HT-29 (cell line): ENCODE results near the gene FHIT. TPM values are rescaled to one million over a fixed set of nuclear protein-coding genes. Genes with fewer than 3 reads are reported as not detected.

Experiments used
- DNase-seq: peaks from one replicate; pipeline ENCODE4 v3.0.0-alpha.2; 2015; ENCODE audit warnings: low spot score
- total RNA-seq: library from RNA; depleted of rRNA; stranded (reverse); fragments of >200 nt; shearing (Covaris generic); gene quantifications from 2 replicates; pipeline ENCODE4 v1.2.3, GENCODE V29; 2014

The FHIT gene
- total RNA-seq, 1 experiment from 2014 or later: not detected

DNA sequence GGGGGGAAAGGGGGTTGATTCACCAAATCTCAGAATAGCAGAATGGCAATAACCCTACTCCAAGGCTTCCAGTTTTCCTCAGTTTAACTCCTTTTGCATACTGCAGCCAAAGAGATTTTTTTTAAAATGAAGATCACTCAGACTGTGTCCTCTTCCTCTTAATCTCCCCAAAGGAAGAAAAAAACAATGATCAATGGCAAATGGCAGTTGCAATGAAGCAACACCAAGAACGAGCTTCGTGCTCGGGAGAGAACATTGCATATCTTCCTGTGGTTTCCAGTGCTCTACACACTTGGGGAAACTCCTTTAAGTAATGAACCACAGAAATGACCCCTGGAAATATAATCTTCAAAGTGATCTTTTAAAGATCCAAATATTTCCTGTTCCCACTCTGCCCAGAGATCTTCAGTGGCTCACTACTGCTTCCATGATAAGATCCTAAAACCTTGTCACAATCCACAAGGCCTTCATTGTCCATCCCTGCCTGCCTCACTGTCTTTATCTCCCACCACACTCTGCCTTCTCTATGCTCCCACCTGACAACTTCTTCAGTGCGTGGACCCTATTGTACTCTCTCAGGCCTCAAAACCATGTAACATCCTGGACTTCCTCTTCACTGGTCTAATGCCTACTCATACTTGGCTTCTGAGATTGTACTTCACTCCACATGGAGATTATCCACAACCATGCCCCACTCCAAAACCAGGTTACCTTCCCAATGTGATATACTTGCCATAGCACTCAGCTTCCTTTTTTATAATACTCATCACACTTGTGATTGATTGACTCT, 394.8 kb downstream of the FHIT start:
- DNase-seq: no peak

DNA sequence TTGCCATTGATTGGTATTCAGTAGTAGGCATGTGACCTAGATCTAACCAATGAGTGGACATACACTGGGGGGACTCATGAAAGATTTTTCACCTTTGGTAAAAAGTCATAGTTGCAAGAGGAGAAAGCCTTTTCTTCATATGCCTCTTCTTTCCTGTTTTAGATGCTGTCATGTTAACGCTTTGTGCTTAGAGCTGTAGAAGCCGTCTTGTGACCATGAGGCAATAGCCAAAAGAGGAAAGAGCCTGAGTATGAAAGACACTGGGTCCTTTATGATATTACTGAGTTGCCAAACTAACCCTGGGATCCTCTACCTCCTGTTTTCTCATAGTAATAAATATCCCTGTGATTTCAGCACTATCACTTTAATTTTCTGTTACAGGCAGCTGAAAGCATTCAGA, 396.0 kb downstream of the FHIT start:
- no peak for DNase-seq

DNA sequence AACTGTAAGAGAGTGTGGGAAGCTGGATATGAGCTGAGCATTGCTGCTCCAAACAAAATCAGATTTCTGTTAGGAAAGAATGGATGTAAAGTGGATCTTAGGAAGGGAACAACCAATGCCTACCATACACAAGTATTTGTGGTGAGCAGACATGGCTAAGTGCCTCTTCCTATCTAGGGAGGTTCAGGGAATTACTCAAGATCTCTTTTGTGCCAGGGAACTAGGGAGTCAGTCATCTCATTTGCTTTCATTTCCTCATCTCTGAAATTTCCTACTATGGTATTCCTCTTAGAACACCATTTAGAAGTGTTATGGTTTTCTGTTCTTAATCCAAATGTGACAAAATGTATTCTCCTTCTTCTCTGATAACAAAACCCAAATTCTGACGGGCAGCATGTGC, 396.5 kb downstream of the FHIT start:
- no peak for DNase-seq

DNA sequence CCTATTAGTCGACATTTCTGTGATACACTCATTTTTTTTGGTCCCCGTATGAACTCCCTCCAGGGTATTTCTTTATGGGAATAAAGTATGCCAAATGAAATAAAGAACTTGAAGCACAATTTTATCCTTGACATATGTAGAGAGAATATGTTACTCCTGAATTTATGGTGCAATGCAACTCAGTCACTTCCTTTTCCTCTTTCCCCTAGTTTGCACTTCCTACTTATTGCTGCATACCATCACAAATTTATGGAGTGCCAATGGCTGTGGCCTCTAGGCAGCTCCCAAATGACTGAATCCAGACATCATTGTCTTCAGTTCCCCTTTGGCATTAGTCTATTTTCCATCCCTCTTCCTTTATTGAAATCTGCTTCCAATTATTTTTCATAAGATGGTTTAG, 403.5 kb downstream of the FHIT start:
- no peak for DNase-seq

DNA sequence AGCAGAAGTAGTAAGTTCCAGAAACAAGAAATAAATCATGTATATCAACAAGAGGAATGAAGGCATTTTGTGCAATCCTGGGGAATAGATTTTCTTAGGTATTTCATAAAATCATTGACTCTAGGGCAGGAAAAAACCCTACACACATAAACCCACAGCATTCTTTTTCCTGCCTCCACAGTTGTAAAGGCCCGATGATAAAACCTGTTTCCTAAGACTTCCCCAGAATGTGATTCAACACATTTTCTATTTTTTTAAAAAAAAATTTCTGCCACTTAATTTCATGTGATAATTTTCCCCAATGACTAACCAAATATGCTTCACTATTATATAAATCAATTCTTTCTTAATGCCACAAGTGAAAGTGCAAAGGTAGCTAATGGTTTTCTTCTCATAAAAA, 407.0 kb downstream of the FHIT start:
- DNase-seq: no peak

DNA sequence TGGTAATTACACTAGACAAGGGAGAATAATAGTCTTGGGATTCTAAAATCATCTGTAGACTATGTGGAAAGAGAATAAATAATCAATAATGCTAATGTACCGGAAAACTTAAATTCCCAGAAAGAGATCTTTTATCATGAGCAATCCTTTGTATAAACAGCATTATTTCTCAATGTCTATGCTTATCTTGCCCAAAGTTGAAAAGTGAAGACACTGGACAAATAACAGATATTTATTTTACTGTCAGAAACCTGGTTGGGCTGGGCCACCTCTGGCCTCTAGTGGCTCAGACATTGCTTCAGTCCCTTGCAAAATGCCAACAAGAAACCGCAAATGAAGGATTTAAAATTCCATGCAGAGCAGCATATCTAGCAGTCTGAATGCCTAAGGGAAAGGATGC, 409.9 kb downstream of the FHIT start:
- no peak for DNase-seq

DNA sequence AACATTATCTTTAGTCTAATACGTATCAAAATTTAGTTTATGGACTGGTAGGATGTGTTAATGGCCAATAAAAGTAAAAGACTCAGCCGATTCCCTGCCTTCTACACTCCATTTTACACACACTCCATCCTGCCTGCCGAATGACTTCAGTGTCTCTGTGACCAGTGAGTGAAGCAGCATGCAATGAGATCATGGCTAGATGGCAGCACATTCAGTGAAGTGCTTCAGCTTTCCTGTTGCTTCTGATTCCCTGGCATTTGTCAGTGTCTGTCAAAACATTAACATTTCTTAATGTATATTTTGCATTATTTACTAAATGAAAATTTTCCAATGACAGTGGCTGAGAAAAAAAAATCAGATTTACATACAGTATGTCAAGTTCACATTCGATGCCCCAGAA, 412.0 kb downstream of the FHIT start:
- no peak for DNase-seq

DNA sequence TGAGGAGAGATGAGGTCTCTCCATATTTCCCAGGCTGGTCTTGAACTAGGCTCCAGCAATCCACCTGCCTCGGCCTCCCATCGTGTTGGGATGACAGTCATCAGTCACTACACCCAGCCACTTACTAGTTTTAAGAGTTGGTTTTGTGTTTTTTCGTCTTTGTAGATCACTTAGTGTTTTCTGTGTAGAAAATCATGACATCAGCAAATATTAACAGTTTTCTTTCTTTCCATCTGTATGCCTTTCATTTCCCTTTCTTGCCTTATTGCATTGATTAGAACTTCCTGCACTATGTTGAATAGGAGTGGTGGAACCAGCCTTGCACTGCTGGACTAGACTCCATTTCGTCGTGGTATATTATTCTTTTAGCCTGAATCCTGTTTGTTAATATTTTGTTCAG, 415.5 kb downstream of the FHIT start:
- no peak for DNase-seq

DNA sequence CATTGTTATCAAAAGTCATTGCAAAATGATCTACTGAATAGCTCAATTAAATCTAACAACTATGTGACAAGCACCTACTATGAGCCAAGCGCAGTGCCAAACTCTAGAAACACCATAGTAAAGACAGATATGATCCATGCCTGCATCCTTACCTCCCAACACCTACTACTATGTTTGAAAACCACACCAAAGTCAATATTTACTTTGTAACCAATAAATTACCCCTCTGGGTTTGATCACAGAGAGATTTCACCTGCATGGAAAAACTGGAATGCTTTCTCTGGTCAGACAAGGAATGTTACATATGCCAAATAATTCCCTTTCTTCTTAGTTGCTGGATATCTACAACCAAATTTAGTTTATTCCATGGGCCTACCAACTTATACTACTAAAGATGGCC, 422.2 kb downstream of the FHIT start:
- no peak for DNase-seq

DNA sequence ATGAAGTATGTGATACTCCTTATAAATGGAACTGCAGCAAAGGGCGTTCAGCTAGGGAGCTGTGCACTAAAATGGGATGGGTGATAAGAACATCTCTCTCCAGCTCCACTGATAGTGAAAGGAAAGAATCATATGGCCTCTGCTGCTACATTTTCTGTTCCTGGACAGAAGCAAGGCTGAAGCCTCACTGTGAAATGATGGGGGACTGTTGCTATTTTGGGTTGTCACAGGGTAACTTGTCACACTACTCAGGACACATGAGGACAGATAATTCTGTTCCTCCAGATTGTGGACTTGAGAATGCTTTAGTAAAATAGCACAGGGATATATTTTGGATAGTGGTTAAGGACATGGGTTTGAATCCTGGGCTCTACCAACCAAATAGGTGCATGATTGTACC, 423.6 kb downstream of the FHIT start:
- DNase-seq: no peak

DNA sequence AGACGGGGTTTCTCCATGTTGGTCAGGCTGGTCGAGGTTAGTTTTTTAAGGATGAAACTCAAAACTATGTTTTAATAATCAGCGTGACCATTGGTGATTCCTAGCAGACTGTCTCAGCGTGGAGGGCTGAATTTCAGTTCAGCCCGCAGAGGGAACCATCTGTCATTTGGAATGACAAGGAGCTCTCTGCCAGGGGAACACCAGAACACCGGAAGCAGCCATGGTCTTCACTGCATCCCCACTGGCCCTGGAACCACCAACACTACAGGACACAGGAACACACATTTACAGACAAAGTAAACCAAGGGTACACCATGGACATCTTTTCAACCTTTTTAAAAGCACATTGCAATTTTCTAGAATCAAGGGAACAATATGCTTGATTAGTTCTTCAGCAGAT, 424.7 kb downstream of the FHIT start:
- no peak for DNase-seq

DNA sequence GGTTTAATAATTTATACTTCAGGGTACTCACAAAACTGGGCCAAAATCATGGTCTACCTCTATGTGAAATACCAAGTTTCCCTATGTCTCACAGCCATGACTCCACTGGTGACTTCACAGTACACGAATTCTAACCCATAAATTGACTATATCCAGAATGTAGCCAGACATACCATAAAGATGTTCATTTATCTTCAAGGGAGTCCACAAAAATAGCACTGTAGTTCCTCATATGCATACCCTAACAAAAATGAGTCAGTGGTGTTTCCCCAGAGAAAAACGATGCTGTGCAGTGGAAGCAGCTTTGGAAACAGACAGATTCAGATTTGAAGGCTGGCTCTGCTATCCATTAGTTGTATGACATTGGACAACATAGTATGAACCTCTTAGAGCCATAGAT, 438.8 kb downstream of the FHIT start:
- DNase-seq: no peak

DNA sequence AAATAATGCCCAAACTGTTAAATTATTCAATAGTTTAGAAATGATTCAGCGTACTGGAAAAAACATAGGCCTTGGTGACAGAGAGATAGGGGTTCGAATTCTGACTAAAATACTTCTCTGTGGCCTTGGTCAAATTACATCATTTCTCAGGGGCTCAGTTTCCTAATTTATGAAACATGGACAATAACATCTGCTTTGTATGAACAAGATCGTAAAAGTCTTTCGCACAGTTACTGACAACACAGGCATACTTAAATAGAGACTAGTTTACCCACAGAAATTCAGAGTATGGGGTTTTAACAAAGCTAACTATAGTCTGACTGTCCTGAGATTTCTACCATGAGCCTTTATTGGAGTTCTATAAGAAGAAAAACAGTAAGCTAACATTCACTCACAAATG, 440.4 kb downstream of the FHIT start:
- DNase-seq: no peak

DNA sequence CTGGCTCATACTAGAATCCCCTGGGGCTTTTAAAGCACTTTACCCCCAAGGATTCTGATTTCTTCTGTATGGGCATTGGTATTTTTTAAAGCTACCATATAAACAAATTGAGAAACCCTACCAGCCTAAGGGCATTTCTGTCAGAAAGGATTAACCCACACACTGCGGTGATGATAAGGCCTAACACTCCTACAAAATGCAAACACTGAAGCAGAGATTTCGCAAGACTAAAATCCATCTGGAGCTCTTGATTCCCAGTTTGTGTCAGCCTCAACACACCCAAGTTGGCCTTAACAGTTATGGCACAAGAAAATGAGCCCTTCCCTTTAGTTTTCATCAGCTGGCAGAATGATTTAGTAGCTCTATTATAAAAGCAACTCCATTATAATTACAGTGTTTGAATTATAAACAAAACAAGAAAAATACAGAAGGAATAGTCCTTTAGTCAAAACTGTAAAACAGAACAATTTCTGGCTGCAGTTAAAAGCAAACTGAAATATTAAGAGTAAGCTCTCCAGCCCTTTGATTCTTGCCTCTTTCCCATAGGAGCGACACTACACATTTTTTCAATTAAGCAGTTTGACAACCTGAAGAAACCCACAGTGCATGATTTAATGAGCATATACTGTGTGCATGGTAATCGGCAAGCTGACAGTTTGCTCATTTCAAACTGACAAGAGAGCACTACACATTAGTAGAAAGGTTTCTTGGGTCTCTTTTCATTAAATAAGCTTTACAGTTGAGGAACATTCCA, 441.2 kb downstream of the FHIT start:
- DNase-seq: no peak

DNA sequence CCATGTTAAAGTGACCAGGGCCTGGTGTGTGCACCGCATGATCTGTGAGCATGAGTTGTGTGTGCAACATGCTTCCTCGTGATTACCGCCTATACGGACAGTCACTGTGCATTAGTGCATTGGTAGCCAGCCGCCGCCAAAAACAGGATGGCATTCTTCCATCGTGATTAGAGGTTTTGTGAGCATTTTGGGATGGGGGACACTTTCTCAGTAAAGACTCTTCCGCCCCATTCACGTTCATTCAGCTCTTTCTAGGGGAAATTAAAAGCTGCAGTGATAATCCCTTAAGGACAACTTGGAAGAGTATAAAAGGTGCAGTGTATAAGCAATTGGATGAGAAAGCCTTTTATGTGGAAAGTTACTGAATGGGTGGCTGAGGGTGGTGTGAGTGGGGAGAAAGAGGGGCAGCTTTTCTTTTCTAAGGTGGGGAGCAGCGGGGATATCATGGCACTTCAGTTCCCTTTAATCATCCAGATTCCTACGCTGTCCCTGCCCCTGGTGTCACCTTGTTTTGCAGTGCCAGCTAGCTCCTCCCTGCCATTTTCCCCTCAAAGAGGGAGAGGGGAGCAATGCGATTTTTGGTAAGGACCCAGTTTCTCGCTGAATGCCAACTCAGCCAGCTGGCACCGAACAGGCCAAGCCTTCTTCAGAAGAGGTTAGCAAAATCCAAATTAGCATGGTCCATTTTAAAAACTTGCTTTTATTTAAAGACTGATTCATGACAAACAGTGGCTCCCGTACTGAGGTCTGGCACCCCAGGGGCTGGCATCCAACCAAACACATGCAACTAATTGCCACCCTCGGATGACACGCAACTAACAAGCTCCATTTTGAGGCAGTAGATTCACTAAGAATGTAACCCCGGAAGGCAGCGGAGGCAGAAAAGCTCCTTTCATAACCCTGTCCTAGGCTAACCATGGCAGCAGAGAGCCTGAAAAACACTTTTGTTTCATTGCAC, 447.8 kb downstream of the FHIT start:
- no peak for DNase-seq

DNA sequence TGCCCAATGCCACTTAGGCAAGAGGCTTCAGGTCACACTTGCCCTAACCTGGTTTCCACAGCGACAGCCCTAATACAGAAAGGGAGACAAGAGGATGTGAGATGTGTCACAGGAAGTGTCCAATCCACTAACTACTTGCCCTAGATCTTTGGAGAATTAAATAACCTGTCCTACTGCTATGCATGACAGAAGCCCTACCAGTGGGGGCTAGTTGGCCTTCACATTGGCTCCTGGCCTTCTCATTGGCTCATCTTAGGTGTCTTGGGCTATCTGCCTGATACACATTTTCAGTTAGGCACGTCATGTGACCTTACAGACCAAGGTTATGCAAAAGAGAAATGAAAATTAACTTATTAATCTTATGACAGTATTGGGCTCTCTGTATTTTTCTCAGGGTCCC, 449.9 kb downstream of the FHIT start:
- no peak for DNase-seq

DNA sequence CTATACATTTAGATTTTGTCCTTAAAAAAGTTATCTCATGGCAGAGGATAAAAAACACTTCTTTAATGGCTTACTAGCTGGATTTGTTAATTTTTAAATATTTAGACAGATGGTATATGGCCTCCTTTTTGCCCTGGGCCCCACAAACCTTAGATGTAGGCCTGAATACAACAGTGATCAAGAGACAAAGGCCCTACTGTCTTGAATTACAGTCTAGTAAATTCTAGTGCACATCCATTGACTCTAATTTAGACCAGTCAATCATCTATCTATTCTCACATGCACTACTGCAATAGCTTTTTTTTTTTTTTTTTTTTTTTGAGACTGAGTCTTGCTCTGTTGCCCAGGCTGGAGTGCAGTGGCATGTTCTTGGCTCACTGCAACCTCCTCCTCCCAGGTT, 452.8 kb downstream of the FHIT start:
- no peak for DNase-seq

DNA sequence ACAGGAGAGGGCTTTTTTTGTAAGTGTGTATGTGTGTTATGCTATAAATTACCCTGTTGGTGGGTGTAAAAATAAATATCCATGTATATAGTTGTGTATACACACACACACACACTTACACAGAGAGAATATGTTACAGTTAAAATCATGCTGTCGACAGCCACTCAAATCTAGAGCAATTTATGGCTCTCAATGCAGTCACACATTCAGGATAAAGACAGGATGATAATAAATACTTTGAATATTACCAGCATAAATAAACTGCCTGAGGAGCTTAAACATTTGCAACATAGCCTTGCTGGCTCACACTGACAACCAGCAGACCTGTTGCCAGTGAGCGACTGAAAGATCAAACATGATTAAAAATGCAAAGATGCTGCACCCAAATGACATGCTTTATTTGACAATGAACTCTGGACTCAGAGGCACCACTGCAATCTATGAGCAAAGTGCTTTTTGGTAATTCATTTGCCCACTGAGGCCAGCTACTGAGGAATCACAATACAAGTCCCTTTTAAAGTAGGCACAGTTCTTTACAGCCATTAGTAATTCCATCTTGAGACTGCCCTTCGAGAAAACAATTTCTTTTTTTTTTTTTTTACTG, 458.9 kb downstream of the FHIT start:
- no peak for DNase-seq

DNA sequence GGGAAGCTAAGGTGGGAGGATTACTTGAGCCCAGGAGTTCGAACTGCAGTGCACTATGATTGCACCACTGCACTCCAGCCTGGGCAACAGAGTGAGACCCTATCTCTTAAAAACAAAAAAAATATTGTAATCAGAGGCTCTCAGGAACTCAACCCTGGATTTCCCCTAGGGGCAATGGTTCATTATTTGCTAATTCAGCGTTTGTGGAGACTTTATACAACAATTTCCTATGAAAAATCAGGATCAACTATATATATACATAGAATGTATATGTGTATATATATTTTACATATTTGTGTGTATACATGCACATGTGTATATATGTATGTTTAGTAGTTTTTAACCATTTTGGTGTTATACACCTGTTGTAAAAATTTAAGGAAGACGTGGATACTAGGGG, 463.1 kb downstream of the FHIT start:
- no peak for DNase-seq

DNA sequence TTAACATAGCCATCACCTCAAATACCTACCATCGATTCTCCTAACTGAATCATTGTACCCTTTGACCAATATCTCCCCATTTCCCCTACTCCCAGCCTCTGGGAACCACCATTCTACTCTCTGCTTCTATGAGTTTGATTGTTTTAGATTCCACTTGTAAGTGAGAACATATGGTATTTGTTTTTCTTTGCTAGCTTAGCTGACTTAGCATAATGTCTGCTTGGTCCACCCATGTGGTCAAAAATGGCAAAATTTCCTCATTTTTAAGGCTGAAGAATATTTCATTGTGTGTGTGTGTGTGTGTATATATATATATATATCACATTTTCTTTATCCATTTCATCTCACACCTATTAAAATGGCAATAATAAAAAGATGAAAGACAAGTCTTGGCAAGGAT, 469.3 kb downstream of the FHIT start:
- no peak for DNase-seq

DNA sequence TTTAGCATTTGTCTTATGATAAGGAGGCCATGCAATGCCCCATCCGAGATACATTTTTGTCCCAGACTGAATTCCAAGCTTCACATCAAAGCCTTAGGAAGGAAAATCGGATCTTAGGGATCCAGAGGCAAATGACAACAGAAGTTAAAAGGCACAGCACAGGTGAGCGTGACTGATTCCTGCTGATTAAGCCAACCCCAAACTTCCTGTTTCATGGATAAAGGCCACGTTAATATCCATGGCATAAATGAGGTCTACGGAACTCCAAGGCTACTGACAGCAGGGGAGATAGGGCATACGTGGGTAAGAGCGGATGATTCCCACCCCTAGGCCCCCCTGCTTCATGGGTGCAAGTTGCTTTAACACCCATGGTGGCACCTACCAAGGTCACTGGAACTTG, 471.6 kb downstream of the FHIT start:
- DNase-seq: no peak

DNA sequence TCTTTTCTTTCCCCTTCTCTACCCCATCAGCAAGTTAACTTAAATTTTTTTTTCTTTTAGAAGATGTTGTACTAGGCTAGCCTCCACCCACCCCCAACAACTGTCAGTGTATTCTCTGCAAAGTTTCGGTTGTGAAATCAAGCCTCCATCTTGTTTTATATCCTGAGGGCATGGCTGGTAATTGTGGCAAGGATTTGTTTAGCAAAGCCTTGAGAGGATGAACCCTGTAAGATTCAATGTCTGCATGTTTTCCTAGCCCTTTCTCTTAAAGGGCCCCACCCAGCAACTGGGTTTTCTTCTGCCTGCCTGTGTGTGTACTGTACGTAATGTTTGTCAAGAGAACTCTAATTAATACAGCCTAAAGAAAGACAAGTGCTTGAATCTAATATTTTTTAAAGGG, 475.3 kb downstream of the FHIT start:
- DNase-seq: no peak
